SK-N-SH treated with all-trans-retinoic acid at 6 μM for 48 hours (cell line): ENCODE data around the gene CACNA1C.

Source experiments
- ATAC-seq: fragments of 200-7000 bp; cut with Tn5 transposase; 3 replicates; pipeline ENCODE4 v1.9.1; 2020; ENCODE audit warnings: mild to moderate bottlenecking, moderate library complexity
- ARNTL ChIP-seq: fragments of 450-650 bp; formaldehyde crosslinking; IDR thresholded peaks from 2 replicates; pipeline ENCODE4 v1.5.0; 2020; ENCODE audit warnings: low read depth, mild to moderate bottlenecking, moderate library complexity, borderline replicate concordance
- BACH2 ChIP-seq: fragments of 250-450 bp; sonication (Bioruptor Pico); IDR thresholded peaks from 2 replicates; pipeline ENCODE4 v1.9.0; 2021; ENCODE audit warnings: mild to moderate bottlenecking, borderline replicate concordance
- CSDC2 ChIP-seq: fragments of 250-450 bp; sonication (Bioruptor Pico); IDR thresholded peaks from 2 replicates; pipeline ENCODE4 v1.5.0; 2020; ENCODE audit warnings: mild to moderate bottlenecking, moderate library complexity
- ESRRG ChIP-seq: fragments of 250-450 bp; sonication (Bioruptor Pico); IDR thresholded peaks from 2 replicates; pipeline ENCODE4 v1.6.1; 2021; ENCODE audit warnings: mild to moderate bottlenecking
- GLIS3 ChIP-seq: fragments of 250-450 bp; sonication (Bioruptor Pico); IDR thresholded peaks from 2 replicates; pipeline ENCODE4 v1.5.0; 2020; ENCODE audit warnings: mild to moderate bottlenecking, moderate library complexity
- ISL1 ChIP-seq: fragments of 250-450 bp; sonication (Bioruptor Pico); IDR thresholded peaks from 2 replicates; pipeline ENCODE4 v2.1.2; 2022; ENCODE audit warnings: mild to moderate bottlenecking, moderate library complexity
- OSR1 ChIP-seq: fragments of 250-450 bp; sonication (Bioruptor Pico); IDR thresholded peaks from 2 replicates; pipeline ENCODE4 v1.8.0; 2022; ENCODE audit warnings: moderate library complexity, mild to moderate bottlenecking, inconsistent platforms
- PATZ1 ChIP-seq: fragments of 250-450 bp; sonication (Bioruptor Pico); IDR thresholded peaks from 2 replicates; pipeline ENCODE4 v1.8.0; 2020; ENCODE audit warnings: mild to moderate bottlenecking, moderate library complexity, borderline replicate concordance
- POU6F1 ChIP-seq: fragments of 250-450 bp; sonication (Bioruptor Pico); IDR thresholded peaks from 2 replicates; pipeline ENCODE4 v1.8.0; 2021; ENCODE audit warnings: low read depth, mild to moderate bottlenecking, moderate library complexity, borderline replicate concordance
- PPARA ChIP-seq: fragments of 250-450 bp; sonication (Bioruptor Pico); IDR thresholded peaks from 2 replicates; pipeline ENCODE4 v1.5.0; 2020; ENCODE audit warnings: mild to moderate bottlenecking, borderline replicate concordance
- SNAI2 ChIP-seq: fragments of 250-450 bp; sonication (Bioruptor Pico); IDR thresholded peaks from 2 replicates; pipeline ENCODE4 v1.5.0; 2020; ENCODE audit warnings: mild to moderate bottlenecking, moderate library complexity
- TCF4 ChIP-seq: fragments of 250-450 bp; sonication (Bioruptor Pico); IDR thresholded peaks from 2 replicates; pipeline ENCODE4 v1.8.0; 2021; ENCODE audit warnings: mild to moderate bottlenecking, moderate library complexity, borderline replicate concordance
- ZC3H10 ChIP-seq: fragments of 250-450 bp; sonication (Bioruptor Pico); IDR thresholded peaks from 2 replicates; pipeline ENCODE4 v1.5.1; 2021; ENCODE audit warnings: mild to moderate bottlenecking, moderate library complexity
- ZFP3 ChIP-seq: fragments of 250-450 bp; sonication (Bioruptor Pico); IDR thresholded peaks from 2 replicates; pipeline ENCODE4 v1.5.0; 2020; ENCODE audit warnings: mild to moderate bottlenecking, moderate library complexity
- ZFP30 ChIP-seq: fragments of 450-650 bp; formaldehyde crosslinking; IDR thresholded peaks from 2 replicates; pipeline ENCODE4 v1.5.0; 2022; ENCODE audit warnings: mild to moderate bottlenecking, moderate library complexity
- ZNF565 ChIP-seq: fragments of 450-650 bp; formaldehyde crosslinking; conservative IDR thresholded peaks from 2 replicates; pipeline ENCODE4 v1.5.0; 2020; ENCODE audit warnings: low read depth, mild to moderate bottlenecking, moderate library complexity
- ZNF70 ChIP-seq: fragments of 450-650 bp; formaldehyde crosslinking; IDR thresholded peaks from 2 replicates; pipeline ENCODE4 v1.5.0; 2020; ENCODE audit warnings: mild to moderate bottlenecking, moderate library complexity
- TF ChIP-seq, protein P1 (sequence below): fragments of 250-450 bp; sonication (Bioruptor Pico); IDR thresholded peaks from 2 replicates; pipeline ENCODE4 v1.5.1; 2020; ENCODE audit warnings: low read depth, mild to moderate bottlenecking, moderate library complexity
- TF ChIP-seq, protein P2 (sequence below): fragments of 250-450 bp; sonication (Bioruptor Pico); IDR thresholded peaks from 2 replicates; pipeline ENCODE4 v1.5.1; 2021; ENCODE audit warnings: mild to moderate bottlenecking, moderate library complexity

Gene CACNA1C

DNA sequence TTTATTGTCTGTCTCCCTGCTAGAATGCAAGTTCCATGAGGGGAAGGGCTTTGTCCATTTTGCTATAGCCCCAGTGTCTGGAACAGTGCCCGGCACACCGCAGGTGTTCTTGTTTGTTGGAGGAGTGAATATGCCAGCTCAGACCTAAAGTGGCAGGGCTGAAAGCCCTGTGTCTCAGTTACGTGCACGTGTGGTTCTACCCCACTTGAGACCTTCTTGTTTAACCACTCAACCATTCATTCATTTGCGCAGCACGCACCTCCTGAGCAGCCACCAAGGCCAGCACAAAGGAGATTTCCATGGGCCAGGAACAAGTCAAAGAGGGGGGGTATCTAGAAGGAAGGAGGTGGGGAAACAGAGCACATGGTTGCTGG lies 404.0 kb downstream of the CACNA1C start:
- no peak for TF ChIP-seq BACH2 (CRISPR knock-in tag)
- no peak for TF ChIP-seq TCF4 (CRISPR knock-in tag)
- TF ChIP-seq PATZ1 (CRISPR knock-in tag) = no peak
- TF ChIP-seq ZFP3 (CRISPR knock-in tag) = no peak
- TF ChIP-seq CSDC2 (CRISPR knock-in tag) = no peak
- TF ChIP-seq, protein P1, sequence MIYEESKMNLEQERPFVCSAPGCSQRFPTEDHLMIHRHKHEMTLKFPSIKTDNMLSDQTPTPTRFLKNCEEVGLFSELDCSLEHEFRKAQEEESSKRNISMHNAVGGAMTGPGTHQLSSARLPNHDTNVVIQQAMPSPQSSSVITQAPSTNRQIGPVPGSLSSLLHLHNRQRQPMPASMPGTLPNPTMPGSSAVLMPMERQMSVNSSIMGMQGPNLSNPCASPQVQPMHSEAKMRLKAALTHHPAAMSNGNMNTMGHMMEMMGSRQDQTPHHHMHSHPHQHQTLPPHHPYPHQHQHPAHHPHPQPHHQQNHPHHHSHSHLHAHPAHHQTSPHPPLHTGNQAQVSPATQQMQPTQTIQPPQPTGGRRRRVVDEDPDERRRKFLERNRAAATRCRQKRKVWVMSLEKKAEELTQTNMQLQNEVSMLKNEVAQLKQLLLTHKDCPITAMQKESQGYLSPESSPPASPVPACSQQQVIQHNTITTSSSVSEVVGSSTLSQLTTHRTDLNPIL = no peak
- no peak for TF ChIP-seq ESRRG (CRISPR knock-in tag)
- no peak for TF ChIP-seq POU6F1 (CRISPR knock-in tag)
- TF ChIP-seq OSR1 (CRISPR knock-in tag) = no peak
- TF ChIP-seq ZNF565 (CRISPR knock-in tag) = no peak
- TF ChIP-seq ZFP30 (CRISPR knock-in tag) = no peak
- TF ChIP-seq ISL1 (CRISPR knock-in tag) = no peak
- no peak for TF ChIP-seq GLIS3 (CRISPR knock-in tag)
- TF ChIP-seq ZNF70 (CRISPR knock-in tag) = no peak
- no peak for TF ChIP-seq PPARA (CRISPR knock-in tag)
- no peak for TF ChIP-seq ZC3H10
- ATAC-seq = no peak

- no peak for TF ChIP-seq CSDC2 (CRISPR knock-in tag)
- TF ChIP-seq, protein P2, sequence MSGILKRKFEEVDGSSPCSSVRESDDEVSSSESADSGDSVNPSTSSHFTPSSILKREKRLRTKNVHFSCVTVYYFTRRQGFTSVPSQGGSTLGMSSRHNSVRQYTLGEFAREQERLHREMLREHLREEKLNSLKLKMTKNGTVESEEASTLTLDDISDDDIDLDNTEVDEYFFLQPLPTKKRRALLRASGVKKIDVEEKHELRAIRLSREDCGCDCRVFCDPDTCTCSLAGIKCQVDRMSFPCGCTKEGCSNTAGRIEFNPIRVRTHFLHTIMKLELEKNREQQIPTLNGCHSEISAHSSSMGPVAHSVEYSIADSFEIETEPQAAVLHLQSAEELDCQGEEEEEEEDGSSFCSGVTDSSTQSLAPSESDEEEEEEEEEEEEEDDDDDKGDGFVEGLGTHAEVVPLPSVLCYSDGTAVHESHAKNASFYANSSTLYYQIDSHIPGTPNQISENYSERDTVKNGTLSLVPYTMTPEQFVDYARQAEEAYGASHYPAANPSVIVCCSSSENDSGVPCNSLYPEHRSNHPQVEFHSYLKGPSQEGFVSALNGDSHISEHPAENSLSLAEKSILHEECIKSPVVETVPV (CRISPR knock-in tag) = no peak
- no peak for ATAC-seq
Measured at GRCh38 chr12:2457215-2457932, 404.6 kb downstream of the CACNA1C start.

- TF ChIP-seq ARNTL (CRISPR knock-in tag) (no peak), ZFP30 (CRISPR knock-in tag) (no peak), OSR1 (CRISPR knock-in tag) (no peak), CSDC2 (CRISPR knock-in tag) (no peak)
- no peak for ATAC-seq
Measured at GRCh38 chr12:2457933-2458414, 405.2 kb downstream of the CACNA1C start.

- no peak for ATAC-seq
Measured at GRCh38 chr12:2460051-2460670, 407.4 kb downstream of the CACNA1C start.

More at GRCh38 chr12:2460051-2460670, 407.4 kb downstream of the CACNA1C start:
- TF ChIP-seq, protein P1 = no peak
- TF ChIP-seq ARNTL (CRISPR knock-in tag) (no peak), SNAI2 (no peak), ZNF70 (CRISPR knock-in tag) (no peak), ZC3H10 (no peak)
